H1 (cell line): ENCODE results near the gene ELP5. TPM values are rescaled to one million over a fixed set of nuclear protein-coding genes. Genes with fewer than 3 reads are reported as not detected.

Source experiments
- CREB1 ChIP-seq: IDR thresholded peaks from 2 replicates; pipeline ENCODE4 v1.6.1; 2012; ENCODE audit warnings: inconsistent platforms
- EP300 ChIP-seq, 2 experiments: IDR thresholded peaks; 1 replicate in 1 of 2; 2 replicates in 1 of 2; pipeline ENCODE4 v1.6.1; 2011 to 2012; ENCODE audit warnings: low read depth in 2 of 2, low read length in 2 of 2, mild to moderate bottlenecking in 2 of 2, borderline replicate concordance in 1 of 2, inconsistent platforms in 1 of 2, moderate library complexity in 1 of 2
- EZH2 ChIP-seq: fragments of 200-600 bp; sonication (generic); IDR thresholded peaks from 2 replicates; pipeline ENCODE4 v1.7.1; 2012; ENCODE audit warnings: low read depth, mild to moderate bottlenecking, moderate library complexity, low read length, inconsistent platforms; ENCODE audit not compliant: severe bottlenecking
- GABPA ChIP-seq: IDR thresholded peaks from 2 replicates; pipeline ENCODE4 v1.6.1; 2011; ENCODE audit warnings: mild to moderate bottlenecking, low read length, moderate library complexity, borderline replicate concordance; ENCODE audit not compliant: insufficient read depth
- MAFK ChIP-seq: IDR thresholded peaks from 2 replicates; pipeline ENCODE4 v1.6.1; 2012; ENCODE audit warnings: low read depth, mild to moderate bottlenecking, improper control_type of control experiment, low read length
- PHF8 ChIP-seq: fragments of 200-600 bp; sonication (generic); conservative IDR thresholded peaks from 2 replicates; pipeline ENCODE4 v1.7.1; 2012; ENCODE audit warnings: low read depth, mild to moderate bottlenecking, inconsistent platforms, low read length, moderate library complexity
- POLR2A ChIP-seq, 2 experiments: IDR thresholded peaks; 1 replicate in 1 of 2; 2 replicates in 1 of 2; pipeline ENCODE4 v1.6.1; 2011; ENCODE audit warnings: low read depth in 2 of 2, low read length in 2 of 2, mild to moderate bottlenecking in 2 of 2; ENCODE audit errors: control extremely low read depth in 1 of 2
- RBBP5 ChIP-seq: IDR thresholded peaks from 2 replicates; pipeline ENCODE4 v1.7.1; 2012; ENCODE audit warnings: low read depth, mild to moderate bottlenecking, inconsistent platforms, low read length, moderate library complexity, borderline replicate concordance
- SAP30 ChIP-seq: fragments of 300-600 bp; sonication (generic); IDR thresholded peaks from 2 replicates; pipeline ENCODE4 v1.7.1; 2012; ENCODE audit warnings: low read length, moderate library complexity, mild to moderate bottlenecking, inconsistent platforms; ENCODE audit not compliant: insufficient read depth, insufficient replicate concordance
- SP2 ChIP-seq: IDR thresholded peaks from 2 replicates; pipeline ENCODE4 v1.6.1; 2012; ENCODE audit warnings: mild to moderate bottlenecking, low read length, inconsistent platforms
- YY1 ChIP-seq: IDR thresholded peaks from 2 replicates; pipeline ENCODE4 v1.6.1; 2011; ENCODE audit warnings: low read depth, mild to moderate bottlenecking, low read length
- ZNF274 ChIP-seq: IDR thresholded peaks from 2 replicates; pipeline ENCODE4 v1.7.0; 2012; ENCODE audit warnings: low read length, borderline replicate concordance; ENCODE audit errors: extremely low read depth
- polyA plus RNA-seq, 7 experiments: library from polyadenylated mRNA; depleted of rRNA in 3 of 7; stranded (reverse) in 5 of 7; unstranded in 2 of 7; fragments of >200 nt in 5 of 7; fragments of 200-250 nt in 2 of 7; gene quantifications; 1 replicate in 5 of 7; 2 replicates in 1 of 7; 4 replicates in 1 of 7; pipeline versions ENCODE4 v1.2.1 to v1.2.3, GENCODE V29; 2011 to 2013; ENCODE audit warnings: missing spikeins in 2 of 7, mixed read lengths in 2 of 7
- total RNA-seq: library from RNA; stranded (reverse); fragmentation: NEBNext Ultra II Directional; extraction: Animal tissue kit (Norgen Biotek cat#: 25700); gene quantifications from 2 replicates; pipeline ENCODE4 v1.2.1, GENCODE V29; 2021
- TF ChIP-seq, protein P1 (sequence below): IDR thresholded peaks from 2 replicates; pipeline ENCODE4 v1.6.1; 2011; ENCODE audit warnings: low read length, improper control_type of control experiment
- TF ChIP-seq, protein P2 (sequence below): IDR thresholded peaks from 2 replicates; pipeline ENCODE4 v1.6.1; 2012; ENCODE audit warnings: inconsistent platforms

The ELP5 gene
- total and polyA plus RNA-seq, 2 of the 8 experiments (the other 6 are each of a cell fraction or from before 2014, with no cell fraction given): 75.4 to 107 TPM

GRCh38 chr17:7293816-7294613 lies 42.0 kb downstream of the ELP5 start (continued):
- TF ChIP-seq ZNF274 (no peak), GABPA (no peak), RBBP5 (0 out of 2 replicates have a peak, but pooled peaks have one; percentile 22), MAFK (no peak), SP2 (no peak), PHF8 (0 out of 2 replicates have a peak, but pooled peaks have one; percentile 32), YY1 (no peak), EZH2 (no peak), SAP30 (no peak), CREB1 (0 out of 2 replicates have a peak, but pooled peaks have one; percentile 10), POLR2A (IDR thresholded peaks at IDR 0.05; ENCODE audit: control extremely low read depth in 1 of 2, low read depth in 2 of 2, low read length in 2 of 2) (peak in 1 of 2 experiments; percentile 31; a peak in 1 of 3 replicates), EP300 (IDR thresholded peaks at IDR 0.05; ENCODE audit: borderline replicate concordance in 1 of 2, low read depth in 2 of 2, low read length in 2 of 2) (no peak)
- TF ChIP-seq, protein P1, sequence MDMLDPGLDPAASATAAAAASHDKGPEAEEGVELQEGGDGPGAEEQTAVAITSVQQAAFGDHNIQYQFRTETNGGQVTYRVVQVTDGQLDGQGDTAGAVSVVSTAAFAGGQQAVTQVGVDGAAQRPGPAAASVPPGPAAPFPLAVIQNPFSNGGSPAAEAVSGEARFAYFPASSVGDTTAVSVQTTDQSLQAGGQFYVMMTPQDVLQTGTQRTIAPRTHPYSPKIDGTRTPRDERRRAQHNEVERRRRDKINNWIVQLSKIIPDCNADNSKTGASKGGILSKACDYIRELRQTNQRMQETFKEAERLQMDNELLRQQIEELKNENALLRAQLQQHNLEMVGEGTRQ: no peak
- TF ChIP-seq, protein P2, sequence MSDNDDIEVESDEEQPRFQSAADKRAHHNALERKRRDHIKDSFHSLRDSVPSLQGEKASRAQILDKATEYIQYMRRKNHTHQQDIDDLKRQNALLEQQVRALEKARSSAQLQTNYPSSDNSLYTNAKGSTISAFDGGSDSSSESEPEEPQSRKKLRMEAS: no peak
- TF ChIP-seq, all 59 proteins: peak for 7
